ENCODE measurements around the gene TNRC6C. TPM values are rescaled to one million over a fixed set of nuclear protein-coding genes. Genes with fewer than 3 reads are reported as not detected.
A peak's percentile ranks its signal among the peaks of the same experiment; 100 is the strongest.

The TNRC6C gene
- total and polyA plus RNA-seq, 4 donors = 2.2 to 25.9 (median 13.8) TPM

DNA sequence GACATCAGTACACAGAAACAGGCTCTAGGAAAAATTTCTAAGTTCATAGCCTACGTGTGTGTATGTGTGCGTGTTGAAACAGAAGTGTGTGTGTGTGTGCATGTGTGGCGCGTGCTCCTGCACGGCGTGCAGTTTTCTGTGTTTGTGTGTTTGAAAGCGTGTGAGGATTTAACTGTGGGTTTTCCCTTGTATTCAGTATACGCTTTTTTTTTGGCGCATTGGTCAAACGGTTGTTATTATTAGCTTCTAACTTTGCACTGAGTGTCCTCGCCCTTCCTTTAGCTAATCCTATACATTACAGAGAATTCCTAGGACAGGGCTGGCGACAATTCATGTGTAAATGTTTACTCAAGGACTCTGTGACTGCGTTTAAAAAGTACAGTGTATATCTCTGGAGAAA lies 147.0 kb downstream of the TNRC6C start:
- ATAC-seq (ENCODE audit: insufficient read depth, low FRiP score) = no peak
- TF ChIP-seq, protein P1, sequence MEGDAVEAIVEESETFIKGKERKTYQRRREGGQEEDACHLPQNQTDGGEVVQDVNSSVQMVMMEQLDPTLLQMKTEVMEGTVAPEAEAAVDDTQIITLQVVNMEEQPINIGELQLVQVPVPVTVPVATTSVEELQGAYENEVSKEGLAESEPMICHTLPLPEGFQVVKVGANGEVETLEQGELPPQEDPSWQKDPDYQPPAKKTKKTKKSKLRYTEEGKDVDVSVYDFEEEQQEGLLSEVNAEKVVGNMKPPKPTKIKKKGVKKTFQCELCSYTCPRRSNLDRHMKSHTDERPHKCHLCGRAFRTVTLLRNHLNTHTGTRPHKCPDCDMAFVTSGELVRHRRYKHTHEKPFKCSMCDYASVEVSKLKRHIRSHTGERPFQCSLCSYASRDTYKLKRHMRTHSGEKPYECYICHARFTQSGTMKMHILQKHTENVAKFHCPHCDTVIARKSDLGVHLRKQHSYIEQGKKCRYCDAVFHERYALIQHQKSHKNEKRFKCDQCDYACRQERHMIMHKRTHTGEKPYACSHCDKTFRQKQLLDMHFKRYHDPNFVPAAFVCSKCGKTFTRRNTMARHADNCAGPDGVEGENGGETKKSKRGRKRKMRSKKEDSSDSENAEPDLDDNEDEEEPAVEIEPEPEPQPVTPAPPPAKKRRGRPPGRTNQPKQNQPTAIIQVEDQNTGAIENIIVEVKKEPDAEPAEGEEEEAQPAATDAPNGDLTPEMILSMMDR (IDR thresholded peaks at IDR 0.05; ENCODE audit: control extremely low read depth, extremely low read depth) = no peak
- no peak overlapping the region for H3K27ac ChIP-seq (ENCODE audit: low read depth in 1 of 2, low read length in 1 of 2)
- WGBS, 2 donors = 64 to 69% methylated on average over 13 of the region's 13 CpGs
- peaks cover 0 to 7% (median 0%) of the 10 kb centered on the region in 5 donors for H3K4me1 ChIP-seq (ENCODE audit: control insufficient read depth in 5 of 5, insufficient read depth in 5 of 5, low read length in 5 of 5)
- H3K36me3 ChIP-seq (ENCODE audit: control insufficient read depth in 4 of 4, insufficient read depth in 4 of 4, low read length in 4 of 4) = peaks cover 11 to 36% (median 21%) of the 10 kb centered on the region in 4 donors
- no peak overlapping the region for H3K9ac ChIP-seq (ENCODE audit: insufficient read depth in 1 of 2, low read length in 2 of 2)
- peaks cover 0 to 2% (median 0%) of the 10 kb centered on the region in 4 donors for H3K9me3 ChIP-seq (ENCODE audit: control insufficient read depth in 4 of 4, insufficient read depth in 3 of 4, low read length in 3 of 4)
- H3K4me3 ChIP-seq = no peak overlapping the region
- DNase-seq = peak in 2 of 3 donors; percentile 54 to 63
- H3K27me3 ChIP-seq (ENCODE audit: control insufficient read depth in 3 of 3, insufficient read depth in 3 of 3, low read length in 2 of 3) = no peaks in the 10 kb centered on the region

DNA sequence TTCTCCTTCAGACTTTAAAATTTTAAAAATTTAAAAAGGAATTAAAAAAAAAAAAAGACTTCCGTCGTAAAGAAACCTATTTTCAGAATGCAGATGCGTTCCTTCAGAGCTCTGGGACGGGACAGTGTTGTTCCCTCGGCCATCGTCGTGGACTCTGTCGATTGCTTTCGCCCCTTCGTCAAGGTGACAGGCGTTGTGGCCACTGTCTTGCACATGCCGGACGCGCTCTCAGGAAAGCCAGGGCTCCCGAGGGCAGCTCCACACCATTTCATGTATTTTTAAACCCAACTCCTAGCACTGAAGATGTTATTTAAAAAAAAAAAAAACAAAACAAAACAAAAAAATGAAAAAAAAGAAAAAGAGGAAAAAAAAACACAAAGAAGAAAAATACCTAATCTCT lies 147.7 kb downstream of the TNRC6C start:
- Histone ChIP-seq H3K27ac (ENCODE audit: low read depth in 1 of 2, low read length in 1 of 2) (no peak overlapping the region), H3K9ac (ENCODE audit: insufficient read depth in 1 of 2, low read length in 2 of 2) (no peak overlapping the region), H3K4me1 (ENCODE audit: control insufficient read depth in 5 of 5, insufficient read depth in 5 of 5, low read length in 5 of 5) (peaks cover 0 to 7% (median 0%) of the 10 kb centered on the region in 5 donors), H3K9me3 (ENCODE audit: control insufficient read depth in 4 of 4, insufficient read depth in 3 of 4, low read length in 3 of 4) (peaks cover 0 to 2% (median 0%) of the 10 kb centered on the region in 4 donors), H3K4me3 (no peak overlapping the region), H3K36me3 (ENCODE audit: control insufficient read depth in 4 of 4, insufficient read depth in 4 of 4, low read length in 4 of 4) (peaks cover 11 to 43% (median 20%) of the 10 kb centered on the region in 4 donors), H3K27me3 (ENCODE audit: control insufficient read depth in 3 of 3, insufficient read depth in 3 of 3, low read length in 2 of 3) (no peaks in the 10 kb centered on the region)
- TF ChIP-seq, protein P1 (IDR thresholded peaks at IDR 0.05; ENCODE audit: control extremely low read depth, extremely low read depth) = no peak
- WGBS, 2 donors = 85 to 87% methylated on average over 15 of the region's 15 CpGs
- DNase-seq = no peak
- no peak for ATAC-seq (ENCODE audit: insufficient read depth, low FRiP score)

DNA sequence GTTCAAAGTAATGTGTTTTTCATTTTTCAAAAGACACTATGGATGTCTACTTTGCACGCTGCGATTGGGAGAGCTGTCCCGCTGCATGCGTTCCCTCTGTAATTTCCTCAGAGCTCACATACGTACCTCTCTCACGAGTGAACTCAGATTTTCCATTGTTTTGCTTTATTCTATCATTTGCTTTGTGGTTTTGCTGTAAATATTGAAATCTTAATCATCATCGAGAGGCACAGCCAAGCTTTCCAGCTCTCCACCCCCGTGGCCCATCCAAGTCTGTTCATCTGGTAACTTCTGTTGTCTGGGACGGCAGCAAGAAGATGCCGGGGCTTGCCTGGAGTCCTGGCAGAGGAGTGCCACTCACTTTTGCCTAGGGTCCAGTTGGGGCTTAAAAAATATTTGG lies 149.0 kb downstream of the TNRC6C start:
- no peak overlapping the region for H3K9ac ChIP-seq (ENCODE audit: insufficient read depth in 1 of 2, low read length in 2 of 2)
- DNase-seq = no peak

More for the DNA sequence above, 149.0 kb downstream of the TNRC6C start:
- ATAC-seq (ENCODE audit: insufficient read depth, low FRiP score) = no peak
- TF ChIP-seq, protein P1 (IDR thresholded peaks at IDR 0.05; ENCODE audit: control extremely low read depth, extremely low read depth) = no peak
- no peak overlapping the region for H3K27ac ChIP-seq (ENCODE audit: low read depth in 1 of 2, low read length in 1 of 2)
- peaks cover 11 to 52% (median 15%) of the 10 kb centered on the region in 4 donors for H3K36me3 ChIP-seq (ENCODE audit: control insufficient read depth in 4 of 4, insufficient read depth in 4 of 4, low read length in 4 of 4)
- 83 to 84% methylated on average over 10 of the region's 10 CpGs for WGBS, 2 donors
- H3K9me3 ChIP-seq (ENCODE audit: control insufficient read depth in 4 of 4, insufficient read depth in 3 of 4, low read length in 3 of 4) = peaks cover 0 to 2% (median 0%) of the 10 kb centered on the region in 4 donors
- no peaks in the 10 kb centered on the region for H3K27me3 ChIP-seq (ENCODE audit: control insufficient read depth in 3 of 3, insufficient read depth in 3 of 3, low read length in 2 of 3)
- peaks cover 0 to 7% (median 0%) of the 10 kb centered on the region in 5 donors for H3K4me1 ChIP-seq (ENCODE audit: control insufficient read depth in 5 of 5, insufficient read depth in 5 of 5, low read length in 5 of 5)
- no peak overlapping the region for H3K4me3 ChIP-seq

All from lung (tissue), 12 donors.